GM18951 (cell line): ENCODE data around the gene GABARAPL2.

Experiments
- POLR2A ChIP-seq: IDR thresholded peaks from 4 replicates; pipeline ENCODE4 v1.6.1; 2011; ENCODE audit warnings: mild to moderate bottlenecking; ENCODE audit not compliant: insufficient read length, insufficient read depth; ENCODE audit errors: extremely low read depth
- in situ Hi-C: fragments of 300-500 bp; cut with MboI; formaldehyde crosslinking; loops from one replicate; pipeline ENCODE4 v1.12.0; 2022; ENCODE audit warnings: low sequenced_read_pairs, mixed read lengths, inconsistent platforms; ENCODE audit not compliant: unreplicated experiment

The GABARAPL2 gene

GRCh38 chr16:75559564-75560372 lies 6.4 kb upstream of the GABARAPL2 start:
- no peak for TF ChIP-seq POLR2A
- in situ Hi-C loops: no loop called here

- no peak for TF ChIP-seq POLR2A
- in situ Hi-C loops: no loop called here
These were observed 539 bp upstream of the GABARAPL2 start for GRCh38 chr16:75565640-75566039.

DNA sequence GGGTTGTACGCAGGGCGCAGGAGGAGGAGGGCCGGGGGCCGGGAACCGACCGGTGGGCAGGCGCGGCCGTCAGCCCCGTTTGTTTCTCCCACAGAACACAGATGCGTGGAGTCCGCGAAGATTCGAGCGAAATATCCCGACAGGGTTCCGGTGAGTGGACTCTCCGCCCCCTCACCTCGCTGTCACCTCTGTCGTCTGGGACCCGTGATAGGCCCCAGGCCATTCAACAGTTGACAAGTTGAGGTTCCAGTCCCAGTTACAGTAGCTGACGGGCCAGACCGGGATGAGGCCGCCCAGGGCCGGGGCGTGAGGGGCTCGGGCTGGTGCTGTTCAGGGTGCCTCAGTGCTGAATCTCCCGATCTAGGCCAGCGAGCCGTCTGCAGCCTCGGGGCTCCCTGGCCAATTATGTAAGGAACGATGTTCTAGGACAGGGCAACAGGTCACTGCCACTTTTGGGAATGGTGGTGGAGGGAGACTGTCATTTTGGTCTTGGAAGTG lies 628 bp downstream of the GABARAPL2 start:
- in situ Hi-C loops: no loop called here
- TF ChIP-seq POLR2A: no peak

- in situ Hi-C loops: no loop called here
- TF ChIP-seq POLR2A: no peak
These were observed 1.7 kb downstream of the GABARAPL2 start for GRCh38 chr16:75567911-75568310.

DNA sequence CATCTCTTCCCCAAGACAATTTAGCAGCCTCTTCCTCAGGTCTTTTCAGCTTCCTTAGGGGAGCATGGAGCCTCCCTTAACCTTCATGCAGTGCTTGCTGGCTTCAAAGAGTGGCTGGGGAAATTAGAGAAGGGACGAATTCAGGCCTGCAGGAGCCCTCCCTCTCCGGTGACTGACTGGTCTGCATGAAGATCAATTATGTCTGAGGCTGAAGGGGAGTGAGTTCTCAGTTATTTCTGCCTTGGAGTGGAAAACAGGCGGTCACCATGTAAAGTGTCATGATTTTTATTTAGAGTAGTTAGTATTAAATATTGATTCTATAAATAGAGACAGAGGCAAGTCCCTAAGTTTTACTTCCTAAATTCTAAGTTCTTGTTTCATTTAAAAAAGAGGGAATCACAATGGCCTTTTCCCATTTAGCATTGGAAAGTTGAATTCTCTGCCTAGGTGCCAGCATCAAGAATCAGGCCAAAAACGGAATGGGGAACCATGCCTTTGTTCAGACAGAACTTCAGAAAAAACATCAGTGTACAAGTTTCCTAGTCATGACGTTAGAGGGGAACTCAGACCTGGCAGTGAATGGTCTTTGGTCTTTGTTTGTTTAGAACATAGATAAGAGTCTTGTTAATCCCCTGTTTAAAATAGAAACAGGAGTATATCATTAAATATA lies 4.4 kb downstream of the GABARAPL2 start:
- in situ Hi-C loops: no loop called here
- TF ChIP-seq POLR2A: no peak

DNA sequence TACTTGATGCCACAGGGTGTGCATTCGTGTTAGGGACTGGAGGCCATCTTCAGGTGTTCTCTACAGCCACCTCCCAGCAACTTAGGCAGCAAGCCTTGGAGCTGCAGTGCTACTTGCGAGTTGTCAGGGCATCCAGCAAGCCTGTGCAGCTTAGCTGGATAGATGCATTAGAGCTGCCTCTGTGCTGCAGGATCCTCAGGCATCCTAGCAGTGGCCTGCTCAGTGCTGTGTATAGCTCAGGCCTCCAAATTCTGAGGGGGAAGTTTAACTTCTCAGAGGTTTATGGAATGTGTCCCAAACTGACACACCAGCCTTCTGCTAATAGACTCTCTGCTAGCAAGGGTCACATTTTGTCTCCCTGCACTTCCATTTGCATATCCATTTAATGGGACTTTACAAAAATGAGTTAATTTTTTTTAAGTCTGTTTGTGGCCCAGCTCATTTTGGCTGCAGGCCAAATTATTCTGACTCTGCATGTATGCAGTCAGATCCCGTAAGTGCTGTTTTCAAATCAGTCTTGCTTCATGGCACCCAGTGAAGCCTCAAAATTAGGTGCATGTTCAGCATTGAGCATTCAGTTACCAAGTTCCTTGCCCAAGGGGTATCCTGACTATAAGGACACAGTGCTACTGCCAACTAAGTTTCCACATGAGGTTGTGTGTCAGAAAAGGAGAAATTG lies 6.8 kb downstream of the GABARAPL2 start:
- in situ Hi-C loops: no loop called here
- no peak for TF ChIP-seq POLR2A

DNA sequence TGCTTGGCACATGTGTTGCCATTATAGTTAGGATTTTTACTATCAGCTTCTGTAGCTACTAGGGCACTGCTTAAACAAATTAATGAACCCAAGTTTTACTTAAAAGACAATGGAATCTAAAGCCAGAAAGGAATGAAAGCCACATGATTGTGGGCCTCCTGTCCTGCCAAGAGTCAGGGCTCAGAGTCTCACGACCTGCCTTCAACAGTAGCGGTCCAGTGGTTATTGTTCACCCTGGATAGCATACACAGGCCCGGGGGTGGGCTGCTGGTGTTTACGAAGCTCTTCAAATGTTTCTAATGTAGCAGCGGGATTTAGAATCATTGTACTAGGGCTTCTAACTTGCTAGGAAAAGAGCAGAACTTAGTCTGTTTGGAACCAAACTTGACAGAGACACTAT lies 7.8 kb downstream of the GABARAPL2 start:
- no peak for TF ChIP-seq POLR2A
- in situ Hi-C loops: no loop called here

DNA sequence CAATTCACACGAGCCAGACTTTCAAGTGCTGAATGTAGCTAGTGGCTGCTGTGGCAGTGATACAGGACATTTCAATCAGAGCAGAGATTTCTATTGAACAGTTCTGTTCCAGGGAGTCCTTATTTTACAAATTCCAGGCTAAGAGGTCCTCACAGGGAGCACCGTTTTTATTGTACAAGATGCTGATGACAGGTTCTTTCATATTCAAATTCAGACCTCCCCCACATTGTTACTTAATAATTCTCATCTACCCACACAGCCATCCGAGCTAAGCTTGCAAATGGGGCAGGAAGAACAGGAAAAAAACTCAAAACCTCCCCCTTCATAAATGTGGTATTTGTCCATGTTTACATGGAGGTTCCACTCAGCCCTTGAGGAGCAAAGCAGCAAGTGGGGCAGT lies 9.8 kb downstream of the GABARAPL2 start:
- TF ChIP-seq POLR2A: no peak
- in situ Hi-C loops: no loop called here

DNA sequence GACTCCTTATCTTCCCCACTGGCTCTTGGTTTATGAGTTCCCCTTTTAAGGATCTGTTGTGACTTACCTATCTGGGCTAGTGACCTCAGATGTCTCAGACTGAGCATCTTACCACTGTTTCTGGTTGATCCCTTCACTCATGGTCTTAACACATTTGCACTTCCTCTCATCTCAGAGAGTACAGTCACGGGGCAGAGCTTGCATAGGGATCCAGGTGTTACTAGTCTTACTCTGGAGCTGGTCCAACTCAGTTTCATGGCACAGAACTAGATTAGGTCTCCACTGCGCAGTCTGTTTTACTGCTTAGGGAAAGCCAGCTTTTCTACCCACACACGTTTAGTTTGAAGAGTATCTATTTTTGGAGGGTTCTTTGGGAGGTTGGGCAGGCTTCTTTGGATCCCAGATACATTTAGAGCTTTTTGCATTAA lies 10.2 kb downstream of the GABARAPL2 start:
- TF ChIP-seq POLR2A: no peak
- in situ Hi-C loops: no loop called here

- TF ChIP-seq POLR2A: no peak
- in situ Hi-C loops: no loop called here
These were observed 12.0 kb downstream of the GABARAPL2 start for GRCh38 chr16:75578212-75578611.

- in situ Hi-C loops: no loop called here
- TF ChIP-seq POLR2A: no peak
These were observed 12.5 kb downstream of the GABARAPL2 start for GRCh38 chr16:75578725-75579124.

- TF ChIP-seq POLR2A: no peak
- in situ Hi-C loops: no loop called here
These were observed 13.2 kb downstream of the GABARAPL2 start for GRCh38 chr16:75579281-75579834.

GRCh38 chr16:75584108-75584507 lies 17.9 kb downstream of the GABARAPL2 start:
- in situ Hi-C loops: no loop called here
- no peak for TF ChIP-seq POLR2A
